ENCODE measurements around the gene KRT73. TPM values are rescaled to one million over a fixed set of nuclear protein-coding genes. Genes with fewer than 3 reads are reported as not detected.
A peak's percentile ranks its signal among the peaks of the same experiment; 100 is the strongest.

The KRT73 gene
- total RNA-seq, 1 donor from 2014 or later: 0.52 TPM

GRCh38 chr12:52577316-52577715, 41.0 kb downstream of the KRT73 start:
- H3K27ac ChIP-seq: no peak overlapping the region
- no peaks in the 10 kb centered on the region for H3K36me3 ChIP-seq
- no peaks in the 10 kb centered on the region for H3K4me1 ChIP-seq
- DNase-seq (peak; percentile 11), ATAC-seq (no peak)
- intact Hi-C loops (cut with DNase I): no loop called here
- TF ChIP-seq, protein P1, sequence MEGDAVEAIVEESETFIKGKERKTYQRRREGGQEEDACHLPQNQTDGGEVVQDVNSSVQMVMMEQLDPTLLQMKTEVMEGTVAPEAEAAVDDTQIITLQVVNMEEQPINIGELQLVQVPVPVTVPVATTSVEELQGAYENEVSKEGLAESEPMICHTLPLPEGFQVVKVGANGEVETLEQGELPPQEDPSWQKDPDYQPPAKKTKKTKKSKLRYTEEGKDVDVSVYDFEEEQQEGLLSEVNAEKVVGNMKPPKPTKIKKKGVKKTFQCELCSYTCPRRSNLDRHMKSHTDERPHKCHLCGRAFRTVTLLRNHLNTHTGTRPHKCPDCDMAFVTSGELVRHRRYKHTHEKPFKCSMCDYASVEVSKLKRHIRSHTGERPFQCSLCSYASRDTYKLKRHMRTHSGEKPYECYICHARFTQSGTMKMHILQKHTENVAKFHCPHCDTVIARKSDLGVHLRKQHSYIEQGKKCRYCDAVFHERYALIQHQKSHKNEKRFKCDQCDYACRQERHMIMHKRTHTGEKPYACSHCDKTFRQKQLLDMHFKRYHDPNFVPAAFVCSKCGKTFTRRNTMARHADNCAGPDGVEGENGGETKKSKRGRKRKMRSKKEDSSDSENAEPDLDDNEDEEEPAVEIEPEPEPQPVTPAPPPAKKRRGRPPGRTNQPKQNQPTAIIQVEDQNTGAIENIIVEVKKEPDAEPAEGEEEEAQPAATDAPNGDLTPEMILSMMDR (IDR thresholded peaks at IDR 0.05): no peak
- no peaks in the 10 kb centered on the region for H3K27me3 ChIP-seq
- H3K9me3 ChIP-seq: no peaks in the 10 kb centered on the region
- H3K4me3 ChIP-seq: no peak overlapping the region

GRCh38 chr12:52575948-52576347, 42.4 kb downstream of the KRT73 start:
- intact Hi-C loops (cut with DNase I): no loop called here

GRCh38 chr12:52575256-52575655, 43.1 kb downstream of the KRT73 start:
- Histone ChIP-seq H3K4me1 (no peaks in the 10 kb centered on the region), H3K4me3 (no peak overlapping the region), H3K9me3 (no peaks in the 10 kb centered on the region), H3K27me3 (no peaks in the 10 kb centered on the region), H3K36me3 (no peaks in the 10 kb centered on the region), H3K27ac (no peak overlapping the region)
- TF ChIP-seq, protein P1 (IDR thresholded peaks at IDR 0.05): no peak
- DNase-seq: peak; percentile 32
- ATAC-seq: no peak
- intact Hi-C loops (cut with DNase I): no loop called here

More at GRCh38 chr12:52575948-52576347, 42.4 kb downstream of the KRT73 start:
- TF ChIP-seq, protein P1 (IDR thresholded peaks at IDR 0.05): no peak
- Histone ChIP-seq H3K27me3 (no peaks in the 10 kb centered on the region), H3K36me3 (no peaks in the 10 kb centered on the region), H3K4me1 (no peaks in the 10 kb centered on the region), H3K27ac (no peak overlapping the region), H3K4me3 (no peak overlapping the region), H3K9me3 (no peaks in the 10 kb centered on the region)
- no peak for ATAC-seq
- DNase-seq: peak; percentile 12

DNA sequence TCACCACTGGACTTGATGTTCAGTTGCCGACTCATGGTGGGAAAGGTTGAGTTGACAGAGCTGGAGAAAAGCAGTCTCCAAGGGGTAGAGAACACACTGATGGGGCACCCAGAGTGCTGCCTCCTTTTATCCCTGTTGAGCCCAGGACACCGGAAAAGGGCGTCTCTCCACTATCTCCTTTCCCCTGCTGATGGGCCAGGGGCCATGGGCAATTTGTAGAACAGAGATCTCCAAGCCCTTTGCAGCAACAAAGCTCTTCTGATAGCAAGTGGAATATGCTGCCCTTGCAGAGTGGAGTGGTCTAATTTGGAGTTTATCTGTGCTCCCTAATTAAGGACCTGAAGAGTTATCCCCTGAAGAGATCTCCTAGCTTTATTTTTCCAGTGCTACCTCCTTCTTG, 44.6 kb downstream of the KRT73 start, which contains the start of gene KRT74:
Gene KRT74, minus strand, starts transcription at position 101 of the 400 bp plus-strand sequence. Its CDS starts 66 bp downstream, at position 35.
- intact Hi-C loops (cut with DNase I): no loop called here
- H3K4me3 ChIP-seq: no peak within 1 kb of the TSS
- DNase-seq: no peak
- H3K27me3 ChIP-seq: peaks cover 6% of the 10 kb centered on the region
- H3K27ac ChIP-seq: no peak within 1 kb of the TSS
- H3K9me3 ChIP-seq: no peaks in the 10 kb centered on the region
- no peaks in the 10 kb centered on the region for H3K36me3 ChIP-seq
- TF ChIP-seq, protein P1 (IDR thresholded peaks at IDR 0.05): no peak
- H3K4me1 ChIP-seq: no peaks in the 10 kb centered on the region
- no peak for ATAC-seq

GRCh38 chr12:52573306-52573705, 45.1 kb downstream of the KRT73 start:
- TF ChIP-seq, protein P1 (IDR thresholded peaks at IDR 0.05): no peak
- Histone ChIP-seq H3K36me3 (no peaks in the 10 kb centered on the region), H3K9me3 (no peaks in the 10 kb centered on the region), H3K4me3 (no peak overlapping the region), H3K27ac (no peak overlapping the region), H3K4me1 (no peaks in the 10 kb centered on the region), H3K27me3 (peaks cover 6% of the 10 kb centered on the region)
- DNase-seq: no peak
- intact Hi-C loops (cut with DNase I): no loop called here
- no peak for ATAC-seq

GRCh38 chr12:52570511-52570910, 47.8 kb downstream of the KRT73 start:
- H3K27me3 ChIP-seq: peaks cover 24% of the 10 kb centered on the region

More at GRCh38 chr12:52570511-52570910, 47.8 kb downstream of the KRT73 start:
- no peaks in the 10 kb centered on the region for H3K36me3 ChIP-seq
- intact Hi-C loops (cut with DNase I): no loop called here
- H3K4me3 ChIP-seq: no peak overlapping the region
- no peak for ATAC-seq
- no peaks in the 10 kb centered on the region for H3K4me1 ChIP-seq
- TF ChIP-seq, protein P1 (IDR thresholded peaks at IDR 0.05): no peak
- H3K9me3 ChIP-seq: no peaks in the 10 kb centered on the region
- DNase-seq: peak; percentile 29
- no peak overlapping the region for H3K27ac ChIP-seq

Measured in upper lobe of right lung (tissue), 1 donor.